ENCODE measurements around the gene IRF1.

- TF ChIP-seq, protein P1, sequence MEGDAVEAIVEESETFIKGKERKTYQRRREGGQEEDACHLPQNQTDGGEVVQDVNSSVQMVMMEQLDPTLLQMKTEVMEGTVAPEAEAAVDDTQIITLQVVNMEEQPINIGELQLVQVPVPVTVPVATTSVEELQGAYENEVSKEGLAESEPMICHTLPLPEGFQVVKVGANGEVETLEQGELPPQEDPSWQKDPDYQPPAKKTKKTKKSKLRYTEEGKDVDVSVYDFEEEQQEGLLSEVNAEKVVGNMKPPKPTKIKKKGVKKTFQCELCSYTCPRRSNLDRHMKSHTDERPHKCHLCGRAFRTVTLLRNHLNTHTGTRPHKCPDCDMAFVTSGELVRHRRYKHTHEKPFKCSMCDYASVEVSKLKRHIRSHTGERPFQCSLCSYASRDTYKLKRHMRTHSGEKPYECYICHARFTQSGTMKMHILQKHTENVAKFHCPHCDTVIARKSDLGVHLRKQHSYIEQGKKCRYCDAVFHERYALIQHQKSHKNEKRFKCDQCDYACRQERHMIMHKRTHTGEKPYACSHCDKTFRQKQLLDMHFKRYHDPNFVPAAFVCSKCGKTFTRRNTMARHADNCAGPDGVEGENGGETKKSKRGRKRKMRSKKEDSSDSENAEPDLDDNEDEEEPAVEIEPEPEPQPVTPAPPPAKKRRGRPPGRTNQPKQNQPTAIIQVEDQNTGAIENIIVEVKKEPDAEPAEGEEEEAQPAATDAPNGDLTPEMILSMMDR (IDR thresholded peaks at IDR 0.05): no peak
- no peak for TF ChIP-seq POLR2A (IDR thresholded peaks at IDR 0.05)
Measured at GRCh38 chr5:132461569-132462070, 29.0 kb downstream of the IRF1 start.

Data from prostate gland (tissue), 2 donors.